K562 (cell line): ENCODE data around the gene PGF. TPM values are rescaled to one million over a fixed set of nuclear protein-coding genes. Genes with fewer than 3 reads are reported as not detected.
A peak's percentile ranks its signal among the peaks of the same experiment; 100 is the strongest.

ENCODE experiments used
- ATAC-seq: fragments of 200-7000 bp; cut with Tn5 transposase; 3 replicates; pipeline ENCODE4 v1.9.1; 2020; ENCODE audit warnings: moderate library complexity
- BruUV-seq: library from RNA; stranded (reverse); fragments of 400-500 nt; replicated peaks from 2 replicates; lab custom pipeline; 2021; lab: Mats Ljungman, UMichigan
- CTCF ChIA-PET: fragments of 300-600 bp; formaldehyde crosslinking; extraction: SDS; loops from one replicate; lab custom pipeline; 2021; ENCODE audit warnings: low intra/inter-chr PET ratio; lab: Yijun Ruan, JAX
- POLR2A ChIA-PET: fragments of 300-600, 350-650 bp; sonication (Branson Sonifier 250); formaldehyde crosslinking; extraction: SDS; loops from one replicate; lab custom pipeline; 2021; ENCODE audit warnings: antibody characterized with exemption, inconsistent platforms; lab: Yijun Ruan, JAX
- DNase-seq, 4 experiments: peaks; one replicate each; pipeline versions ENCODE4 v3.0.0 to v3.0.0-alpha.2; 2011 to 2018; ENCODE audit warnings: low spot score in 3 of 4, mixed read lengths in 3 of 4; ENCODE audit errors: extremely low read depth in 1 of 4
- FAIRE-seq: peaks from 2 replicates; lab custom pipeline; 2011; peaks lifted over from hg19 to GRCh38; lab: Jason Lieb, UNC
- H2AFZ ChIP-seq: 2 replicates; pipeline ENCODE4 v1.6.0; 2011; ENCODE audit warnings: low read depth, low read length, control low read depth, inconsistent platforms
- H3K27ac ChIP-seq: fragments of 200-600 bp; 3 replicates; pipeline ENCODE4 v1.8.0; 2011; ENCODE audit warnings: low read depth, mild to moderate bottlenecking, control low read depth, inconsistent platforms, low read length, moderate library complexity, mixed read lengths; ENCODE audit errors: extremely low read depth
- H3K27me3 ChIP-seq, 2 experiments: fragments of 300-600 bp in 1 of 2; 2 replicates in 1 of 2; 3 replicates in 1 of 2; pipeline versions ENCODE4 v1.6.0 to v1.8.0; 2011; ENCODE audit warnings: inconsistent platforms in 2 of 2, low read length in 2 of 2, mild to moderate bottlenecking in 1 of 2, mixed read lengths in 1 of 2, moderate library complexity in 1 of 2; ENCODE audit not compliant: control insufficient read depth in 2 of 2, insufficient read depth in 2 of 2
- H3K36me3 ChIP-seq: fragments of 300-600 bp; 3 replicates; pipeline ENCODE4 v1.8.0; 2011; ENCODE audit warnings: mild to moderate bottlenecking, low read length, inconsistent platforms; ENCODE audit not compliant: control insufficient read depth, insufficient read depth
- H3K4me1 ChIP-seq, 2 experiments: fragments of 200-600 bp in 1 of 2; replicated peaks in 1 of 2; 2 replicates in 1 of 2; 3 replicates in 1 of 2; pipeline versions ENCODE4 v1.5.1 to v1.8.0; 2011; ENCODE audit warnings: inconsistent platforms in 2 of 2, low read length in 2 of 2, mild to moderate bottlenecking in 1 of 2, mixed read lengths in 1 of 2, moderate library complexity in 1 of 2; ENCODE audit not compliant: control insufficient read depth in 2 of 2, insufficient read depth in 2 of 2
- H3K4me2 ChIP-seq: 2 replicates; pipeline ENCODE4 v1.6.1; 2011; ENCODE audit warnings: low read length, control low read depth, inconsistent platforms, mixed read lengths; ENCODE audit not compliant: insufficient read depth
- H3K4me3 ChIP-seq: fragments of 200-600 bp; sonication (generic), shearing (Covaris generic); 2 replicates; pipeline ENCODE4 v1.5.1; 2016; ENCODE audit warnings: control low read depth, inconsistent platforms
- H3K79me2 ChIP-seq: fragments of 200-600 bp; 3 replicates; pipeline ENCODE4 v1.8.0; 2011; ENCODE audit warnings: low read length, inconsistent platforms; ENCODE audit not compliant: control insufficient read depth, insufficient read depth
- H3K9ac ChIP-seq, 2 experiments: 2 replicates each; pipeline versions ENCODE4 v1.6.0 to v1.6.1; 2011; ENCODE audit warnings: low read depth in 2 of 2, low read length in 2 of 2, control low read depth in 1 of 2, inconsistent platforms in 1 of 2, mild to moderate bottlenecking in 1 of 2, mixed read lengths in 1 of 2; ENCODE audit not compliant: insufficient read depth in 1 of 2
- H3K9me1 ChIP-seq: one replicate; pipeline ENCODE4 v1.6.0; 2011; ENCODE audit warnings: inconsistent platforms, mild to moderate bottlenecking, low read length, moderate library complexity; ENCODE audit not compliant: control insufficient read depth, insufficient read depth
- H3K9me3 ChIP-seq: replicated peaks from 2 replicates; pipeline ENCODE4 v1.5.1; 2011; ENCODE audit warnings: low read depth, low read length, inconsistent platforms; ENCODE audit not compliant: control insufficient read depth, insufficient read depth
- H4K20me1 ChIP-seq: replicated peaks from 2 replicates; pipeline ENCODE4 v1.6.1; 2011; ENCODE audit warnings: low read length, inconsistent platforms, mixed read lengths; ENCODE audit not compliant: control insufficient read depth, insufficient read depth
- CREBBP ChIP-seq: IDR thresholded peaks from one replicate; pipeline ENCODE4 v1.6.1; 2012; ENCODE audit warnings: low read depth, mild to moderate bottlenecking, control low read depth, inconsistent platforms, low read length
- E2F8 ChIP-seq: fragments of 450-650 bp; IDR thresholded peaks from 2 replicates; pipeline ENCODE4 v1.7.1; 2018; ENCODE audit warnings: mild to moderate bottlenecking, low read depth; ENCODE audit not compliant: partially characterized antibody
- HINFP ChIP-seq: fragments of 450-650 bp; conservative IDR thresholded peaks from 2 replicates; pipeline ENCODE4 v1.6.1; 2016; ENCODE audit warnings: missing genetic modification characterization, low read depth, mild to moderate bottlenecking, control low read depth, missing compliant biosample characterization
- HMG20A ChIP-seq: fragments of 450-650 bp; formaldehyde crosslinking; conservative IDR thresholded peaks from 2 replicates; pipeline ENCODE4 v1.4.0; 2020; ENCODE audit warnings: mild to moderate bottlenecking, mixed read lengths
- MEF2D ChIP-seq: conservative IDR thresholded peaks from 2 replicates; pipeline ENCODE4 v1.6.1; 2016; ENCODE audit warnings: low read depth, missing genetic modification characterization, missing compliant biosample characterization
- THRB ChIP-seq: fragments of 450-650 bp; formaldehyde crosslinking; conservative IDR thresholded peaks from 2 replicates; pipeline ENCODE4 v1.4.0; 2022; ENCODE audit warnings: mild to moderate bottlenecking, missing genetic modification characterization
- WGBS: fragments of 100-300 bp; shearing (Covaris generic); methylation state at CpG from one replicate; pipeline ENCODE4 v1.1.6; 2016; ENCODE audit warnings: low coverage, mixed read lengths; ENCODE audit not compliant: insufficient coverage; ENCODE audit errors: missing lambda C conversion rate; 5-methylcytosine and 5-hydroxymethylcytosine counted together
- in situ Hi-C: fragments of 300-500 bp; cut with MboI; formaldehyde crosslinking; loops from 4 replicates; pipeline ENCODE4 v1.15.0; 2018; ENCODE audit warnings: inconsistent platforms, mixed read lengths
- intact Hi-C: fragments of 100-400 bp; cut with micrococcal nuclease; formaldehyde crosslinking; loops from 2 replicates; pipeline ENCODE4 v1.14.2; 2022
- polyA plus RNA-seq, 8 experiments: library from polyadenylated mRNA; depleted of rRNA in 4 of 8; stranded (reverse) in 5 of 8; unstranded in 3 of 8; fragments of >200 nt; fragmentation: Nextera tagmentation in 2 of 8; fragmentation: Illumina TruSeq in 1 of 8; extraction: Ambion mirVana in 2 of 8; extraction: Trizol in 1 of 8; gene quantifications; 2 replicates each; pipeline versions ENCODE4 v1.2.1 to v1.2.3, GENCODE V29; 2011 to 2014; ENCODE audit warnings: inconsistent platforms in 1 of 8, missing spikeins in 1 of 8
- total RNA-seq, 7 experiments: library from RNA; depleted of rRNA in 6 of 7; stranded (reverse); fragments of >200 nt in 6 of 7; fragmentation: Illumina TruSeq in 2 of 7; extraction: Trizol in 2 of 7; gene quantifications; 2 replicates each; pipeline versions ENCODE4 v1.2.1 to v1.2.3, GENCODE V29; 2011 to 2021; ENCODE audit warnings: low replicate concordance in 1 of 7

Gene PGF
- total and polyA plus RNA-seq, 9 of the 15 experiments (the other 6 are each of a cell fraction or from before 2014, with no cell fraction given) = 0.04 to 0.44 (median 0.18) TPM

DNA sequence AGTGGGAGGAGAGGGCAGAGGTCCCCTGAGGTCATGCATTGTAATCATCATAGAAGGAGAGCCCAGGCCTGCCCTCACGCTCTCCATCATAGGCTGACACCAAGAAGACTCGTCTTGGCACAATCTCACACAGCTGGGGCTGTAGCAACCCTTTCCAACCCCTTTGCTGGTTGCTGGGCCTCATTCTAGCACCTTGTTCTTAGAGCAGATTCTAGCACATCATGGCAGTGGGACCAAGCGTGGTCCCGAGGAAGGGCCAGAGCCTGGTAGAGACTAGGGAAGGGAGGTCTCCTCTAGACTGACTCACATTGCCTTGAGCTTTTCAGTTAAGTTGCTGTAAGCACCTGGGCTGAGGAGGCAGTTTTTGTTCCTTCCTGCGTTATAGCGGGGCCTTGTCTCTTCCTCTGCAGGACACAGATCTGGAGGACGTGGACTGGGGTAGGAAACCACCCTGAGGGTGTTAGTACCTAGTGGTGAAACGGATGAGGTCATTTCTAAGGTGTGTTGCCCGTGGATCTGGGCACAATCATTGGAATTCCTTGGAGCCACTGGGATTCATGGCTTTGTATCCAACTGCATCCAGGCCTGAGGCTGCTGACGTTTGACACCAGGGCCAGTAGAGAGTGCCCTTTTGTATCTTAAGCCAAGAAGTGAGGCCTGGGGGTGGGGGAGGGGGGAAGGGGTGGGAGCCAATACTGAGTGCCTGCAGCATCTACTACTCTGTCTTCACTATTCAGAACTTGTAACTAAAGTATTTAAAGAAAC is 52.3 kb downstream of the PGF start:
- H3K9ac ChIP-seq = no peak overlapping the region
- FAIRE-seq (no peak), ATAC-seq (no peak)
- no peak overlapping the region for H2AFZ ChIP-seq
- H3K4me2 ChIP-seq = no peak overlapping the region
- intact Hi-C loops = no loop called here
- POLR2A ChIA-PET = interaction anchor here (0.6 kb wide), 2 partner anchors 165 to 264 kb away, joined by 3 read pairs; no protein-coding TSS in a partner anchor
- no peaks in the 10 kb centered on the region for H3K79me2 ChIP-seq
- in situ Hi-C loops = loop anchor here (5.0 kb wide), 1 partner anchor 41 kb away; no protein-coding TSS in a partner anchor
- no peaks in the 10 kb centered on the region for H3K27me3 ChIP-seq
- TSS peak; percentile 35 for BruUV-seq
- TF ChIP-seq THRB (CRISPR knock-in tag) (no peak), MEF2D (tag) (no peak), CREBBP (no peak), HINFP (tag) (no peak), HMG20A (CRISPR knock-in tag) (no peak), E2F8 (no peak)
- TF ChIP-seq, all 486 proteins: peak for 0
- no peak for DNase-seq
- CTCF ChIA-PET = no interaction called here
- no peak overlapping the region for H3K4me3 ChIP-seq
- no peaks in the 10 kb centered on the region for H3K9me1 ChIP-seq
- H3K4me1 ChIP-seq = peaks cover 4 to 17% of the 10 kb centered on the region in 2 experiments; a peak in 3 of 5 replicates
- no peak overlapping the region for H3K27ac ChIP-seq
- H3K36me3 ChIP-seq = peaks cover 70% of the 10 kb centered on the region; the same call in 2 of the 3 replicates
- 76% methylated on average over 5 of the region's 10 CpGs for WGBS
- H3K9me3 ChIP-seq = no peaks in the 10 kb centered on the region
- no peaks in the 10 kb centered on the region; the same call in 1 of the 2 replicates for H4K20me1 ChIP-seq
